SK-N-SH treated with all-trans-retinoic acid at 6 μM for 48 hours (cell line): Measurements from ENCODE around the gene TRMT13.

ENCODE experiments used
- ARNTL ChIP-seq: fragments of 450-650 bp; formaldehyde crosslinking; IDR thresholded peaks from 2 replicates; pipeline ENCODE4 v1.5.0; 2020; ENCODE audit warnings: low read depth, mild to moderate bottlenecking, moderate library complexity, borderline replicate concordance
- BACH2 ChIP-seq: fragments of 250-450 bp; sonication (Bioruptor Pico); IDR thresholded peaks from 2 replicates; pipeline ENCODE4 v1.9.0; 2021; ENCODE audit warnings: mild to moderate bottlenecking, borderline replicate concordance
- CSDC2 ChIP-seq: fragments of 250-450 bp; sonication (Bioruptor Pico); IDR thresholded peaks from 2 replicates; pipeline ENCODE4 v1.5.0; 2020; ENCODE audit warnings: mild to moderate bottlenecking, moderate library complexity
- GLIS3 ChIP-seq: fragments of 250-450 bp; sonication (Bioruptor Pico); IDR thresholded peaks from 2 replicates; pipeline ENCODE4 v1.5.0; 2020; ENCODE audit warnings: mild to moderate bottlenecking, moderate library complexity
- OSR1 ChIP-seq: fragments of 250-450 bp; sonication (Bioruptor Pico); IDR thresholded peaks from 2 replicates; pipeline ENCODE4 v1.8.0; 2022; ENCODE audit warnings: moderate library complexity, mild to moderate bottlenecking, inconsistent platforms
- PPARA ChIP-seq: fragments of 250-450 bp; sonication (Bioruptor Pico); IDR thresholded peaks from 2 replicates; pipeline ENCODE4 v1.5.0; 2020; ENCODE audit warnings: mild to moderate bottlenecking, borderline replicate concordance
- SNAI2 ChIP-seq: fragments of 250-450 bp; sonication (Bioruptor Pico); IDR thresholded peaks from 2 replicates; pipeline ENCODE4 v1.5.0; 2020; ENCODE audit warnings: mild to moderate bottlenecking, moderate library complexity
- ZC3H10 ChIP-seq: fragments of 250-450 bp; sonication (Bioruptor Pico); IDR thresholded peaks from 2 replicates; pipeline ENCODE4 v1.5.1; 2021; ENCODE audit warnings: mild to moderate bottlenecking, moderate library complexity
- ZFP3 ChIP-seq: fragments of 250-450 bp; sonication (Bioruptor Pico); IDR thresholded peaks from 2 replicates; pipeline ENCODE4 v1.5.0; 2020; ENCODE audit warnings: mild to moderate bottlenecking, moderate library complexity
- ZNF8 ChIP-seq: fragments of 450-650 bp; formaldehyde crosslinking; IDR thresholded peaks from 2 replicates; pipeline ENCODE4 v1.5.0; 2020; ENCODE audit warnings: mild to moderate bottlenecking, moderate library complexity
- TF ChIP-seq, protein P1 (sequence below): fragments of 250-450 bp; sonication (Bioruptor Pico); IDR thresholded peaks from 2 replicates; pipeline ENCODE4 v1.8.0; 2020; ENCODE audit warnings: mild to moderate bottlenecking, moderate library complexity, borderline replicate concordance
- TF ChIP-seq, protein P2 (sequence below): fragments of 250-450 bp; sonication (Bioruptor Pico); IDR thresholded peaks from 2 replicates; pipeline ENCODE4 v1.5.1; 2020; ENCODE audit warnings: low read depth, mild to moderate bottlenecking, moderate library complexity
- TF ChIP-seq, protein P3 (sequence below): fragments of 250-450 bp; sonication (Bioruptor Pico); IDR thresholded peaks from 2 replicates; pipeline ENCODE4 v1.5.1; 2021; ENCODE audit warnings: mild to moderate bottlenecking, moderate library complexity
- TF ChIP-seq, protein P4 (sequence below): fragments of 250-450 bp; sonication (Bioruptor Pico); IDR thresholded peaks from 2 replicates; pipeline ENCODE4 v1.8.0; 2021; ENCODE audit warnings: low read depth, mild to moderate bottlenecking, moderate library complexity, borderline replicate concordance

DNA sequence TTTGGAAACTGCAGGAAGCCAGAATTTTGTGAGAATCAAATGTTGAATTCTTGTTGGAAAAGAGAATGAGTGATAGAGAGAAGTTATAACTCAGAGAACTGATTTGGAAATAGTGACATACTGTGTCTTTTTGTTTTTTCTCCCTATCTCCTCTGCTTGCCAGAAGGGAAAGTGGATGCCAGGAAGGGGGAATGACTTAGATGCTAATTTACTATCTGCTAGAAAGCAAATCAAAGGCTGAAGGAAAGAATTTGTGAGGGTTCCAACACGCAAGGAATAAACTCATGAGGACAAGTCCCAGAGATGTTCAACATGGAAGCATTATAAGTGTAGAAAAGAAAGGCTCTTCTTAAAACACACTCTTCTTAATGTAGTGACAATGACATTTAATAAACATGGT lies 65.6 kb downstream of the TRMT13 start:
- TF ChIP-seq OSR1 (CRISPR knock-in tag) (no peak), GLIS3 (CRISPR knock-in tag) (no peak), PPARA (no peak), ARNTL (CRISPR knock-in tag) (no peak), SNAI2 (CRISPR knock-in tag) (no peak), BACH2 (no peak), ZC3H10 (CRISPR knock-in tag) (no peak), ZNF8 (CRISPR knock-in tag) (no peak), ZFP3 (CRISPR knock-in tag) (no peak), CSDC2 (CRISPR knock-in tag) (no peak)
- TF ChIP-seq, protein P1, sequence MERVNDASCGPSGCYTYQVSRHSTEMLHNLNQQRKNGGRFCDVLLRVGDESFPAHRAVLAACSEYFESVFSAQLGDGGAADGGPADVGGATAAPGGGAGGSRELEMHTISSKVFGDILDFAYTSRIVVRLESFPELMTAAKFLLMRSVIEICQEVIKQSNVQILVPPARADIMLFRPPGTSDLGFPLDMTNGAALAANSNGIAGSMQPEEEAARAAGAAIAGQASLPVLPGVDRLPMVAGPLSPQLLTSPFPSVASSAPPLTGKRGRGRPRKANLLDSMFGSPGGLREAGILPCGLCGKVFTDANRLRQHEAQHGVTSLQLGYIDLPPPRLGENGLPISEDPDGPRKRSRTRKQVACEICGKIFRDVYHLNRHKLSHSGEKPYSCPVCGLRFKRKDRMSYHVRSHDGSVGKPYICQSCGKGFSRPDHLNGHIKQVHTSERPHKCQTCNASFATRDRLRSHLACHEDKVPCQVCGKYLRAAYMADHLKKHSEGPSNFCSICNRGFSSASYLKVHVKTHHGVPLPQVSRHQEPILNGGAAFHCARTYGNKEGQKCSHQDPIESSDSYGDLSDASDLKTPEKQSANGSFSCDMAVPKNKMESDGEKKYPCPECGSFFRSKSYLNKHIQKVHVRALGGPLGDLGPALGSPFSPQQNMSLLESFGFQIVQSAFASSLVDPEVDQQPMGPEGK (CRISPR knock-in tag): no peak
- TF ChIP-seq, protein P2, sequence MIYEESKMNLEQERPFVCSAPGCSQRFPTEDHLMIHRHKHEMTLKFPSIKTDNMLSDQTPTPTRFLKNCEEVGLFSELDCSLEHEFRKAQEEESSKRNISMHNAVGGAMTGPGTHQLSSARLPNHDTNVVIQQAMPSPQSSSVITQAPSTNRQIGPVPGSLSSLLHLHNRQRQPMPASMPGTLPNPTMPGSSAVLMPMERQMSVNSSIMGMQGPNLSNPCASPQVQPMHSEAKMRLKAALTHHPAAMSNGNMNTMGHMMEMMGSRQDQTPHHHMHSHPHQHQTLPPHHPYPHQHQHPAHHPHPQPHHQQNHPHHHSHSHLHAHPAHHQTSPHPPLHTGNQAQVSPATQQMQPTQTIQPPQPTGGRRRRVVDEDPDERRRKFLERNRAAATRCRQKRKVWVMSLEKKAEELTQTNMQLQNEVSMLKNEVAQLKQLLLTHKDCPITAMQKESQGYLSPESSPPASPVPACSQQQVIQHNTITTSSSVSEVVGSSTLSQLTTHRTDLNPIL (CRISPR knock-in tag): no peak
- TF ChIP-seq, protein P3, sequence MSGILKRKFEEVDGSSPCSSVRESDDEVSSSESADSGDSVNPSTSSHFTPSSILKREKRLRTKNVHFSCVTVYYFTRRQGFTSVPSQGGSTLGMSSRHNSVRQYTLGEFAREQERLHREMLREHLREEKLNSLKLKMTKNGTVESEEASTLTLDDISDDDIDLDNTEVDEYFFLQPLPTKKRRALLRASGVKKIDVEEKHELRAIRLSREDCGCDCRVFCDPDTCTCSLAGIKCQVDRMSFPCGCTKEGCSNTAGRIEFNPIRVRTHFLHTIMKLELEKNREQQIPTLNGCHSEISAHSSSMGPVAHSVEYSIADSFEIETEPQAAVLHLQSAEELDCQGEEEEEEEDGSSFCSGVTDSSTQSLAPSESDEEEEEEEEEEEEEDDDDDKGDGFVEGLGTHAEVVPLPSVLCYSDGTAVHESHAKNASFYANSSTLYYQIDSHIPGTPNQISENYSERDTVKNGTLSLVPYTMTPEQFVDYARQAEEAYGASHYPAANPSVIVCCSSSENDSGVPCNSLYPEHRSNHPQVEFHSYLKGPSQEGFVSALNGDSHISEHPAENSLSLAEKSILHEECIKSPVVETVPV (CRISPR knock-in tag): no peak
- TF ChIP-seq, protein P4, sequence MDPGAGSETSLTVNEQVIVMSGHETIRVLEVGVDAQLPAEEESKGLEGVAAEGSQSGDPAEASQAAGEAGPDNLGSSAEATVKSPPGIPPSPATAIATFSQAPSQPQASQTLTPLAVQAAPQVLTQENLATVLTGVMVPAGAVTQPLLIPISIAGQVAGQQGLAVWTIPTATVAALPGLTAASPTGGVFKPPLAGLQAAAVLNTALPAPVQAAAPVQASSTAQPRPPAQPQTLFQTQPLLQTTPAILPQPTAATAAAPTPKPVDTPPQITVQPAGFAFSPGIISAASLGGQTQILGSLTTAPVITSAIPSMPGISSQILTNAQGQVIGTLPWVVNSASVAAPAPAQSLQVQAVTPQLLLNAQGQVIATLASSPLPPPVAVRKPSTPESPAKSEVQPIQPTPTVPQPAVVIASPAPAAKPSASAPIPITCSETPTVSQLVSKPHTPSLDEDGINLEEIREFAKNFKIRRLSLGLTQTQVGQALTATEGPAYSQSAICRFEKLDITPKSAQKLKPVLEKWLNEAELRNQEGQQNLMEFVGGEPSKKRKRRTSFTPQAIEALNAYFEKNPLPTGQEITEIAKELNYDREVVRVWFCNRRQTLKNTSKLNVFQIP (CRISPR knock-in tag): no peak
